ENCODE data around the gene PRXL2B. TPM values are rescaled to one million over a fixed set of nuclear protein-coding genes. Genes with fewer than 3 reads are reported as not detected.

PRXL2B gene
- total and polyA plus RNA-seq, 12 donors: 3.7 to 12.0 (median 5.4) TPM

DNA sequence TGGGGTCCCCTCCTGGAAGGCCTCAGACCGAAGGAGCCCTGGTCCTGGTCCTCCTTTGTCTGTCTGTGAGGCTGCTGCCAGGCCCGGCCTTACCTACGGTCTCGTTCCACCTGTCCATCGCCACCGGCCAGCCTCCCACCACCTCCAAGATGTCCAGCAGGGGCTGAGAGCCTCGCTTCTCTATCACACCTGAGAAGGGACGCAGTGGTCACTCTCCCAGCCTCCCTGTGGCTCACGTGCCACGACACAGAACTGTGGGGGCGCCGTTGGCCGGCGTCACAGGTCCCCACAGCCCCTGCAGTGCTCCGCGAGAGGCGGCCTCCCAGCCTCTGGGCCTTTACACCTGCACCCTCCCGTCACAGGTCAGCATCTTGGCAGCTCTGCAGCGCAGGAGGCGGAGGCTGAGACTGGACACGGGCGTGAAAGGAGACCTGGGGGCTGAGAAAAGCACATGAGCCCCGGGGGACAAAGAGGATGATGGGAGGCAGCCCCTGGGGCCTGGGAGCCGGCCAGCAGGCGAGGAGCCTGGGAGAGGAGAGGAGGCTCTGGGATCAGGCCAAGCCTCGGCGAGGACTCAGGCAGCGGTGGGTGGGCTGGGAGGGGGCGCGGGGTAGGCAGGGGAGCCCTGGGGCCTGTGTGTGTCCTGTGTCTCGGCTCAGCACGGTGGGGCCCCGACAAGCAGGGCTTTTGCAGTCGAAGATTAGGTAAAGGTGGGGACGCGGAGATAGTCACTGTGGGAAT, 20.5 kb downstream of the PRXL2B start:
- ATAC-seq (no peak), DNase-seq (peak in 1 of 2 donors; percentile 22)
- Histone ChIP-seq H3K4me1 (peaks cover 0 to 21% (median 5%) of the 10 kb centered on the region in 9 donors), H3K36me3 (no peaks in the 10 kb centered on the region), H3K27ac (peak overlapping the region in 1 of 10 donors; percentile 19), H3K4me3 (no peak overlapping the region), H3K27me3 (peaks cover 0 to 67% (median 19%) of the 10 kb centered on the region in 7 donors), H3K9me3 (no peaks in the 10 kb centered on the region)
- TF ChIP-seq, protein P1, sequence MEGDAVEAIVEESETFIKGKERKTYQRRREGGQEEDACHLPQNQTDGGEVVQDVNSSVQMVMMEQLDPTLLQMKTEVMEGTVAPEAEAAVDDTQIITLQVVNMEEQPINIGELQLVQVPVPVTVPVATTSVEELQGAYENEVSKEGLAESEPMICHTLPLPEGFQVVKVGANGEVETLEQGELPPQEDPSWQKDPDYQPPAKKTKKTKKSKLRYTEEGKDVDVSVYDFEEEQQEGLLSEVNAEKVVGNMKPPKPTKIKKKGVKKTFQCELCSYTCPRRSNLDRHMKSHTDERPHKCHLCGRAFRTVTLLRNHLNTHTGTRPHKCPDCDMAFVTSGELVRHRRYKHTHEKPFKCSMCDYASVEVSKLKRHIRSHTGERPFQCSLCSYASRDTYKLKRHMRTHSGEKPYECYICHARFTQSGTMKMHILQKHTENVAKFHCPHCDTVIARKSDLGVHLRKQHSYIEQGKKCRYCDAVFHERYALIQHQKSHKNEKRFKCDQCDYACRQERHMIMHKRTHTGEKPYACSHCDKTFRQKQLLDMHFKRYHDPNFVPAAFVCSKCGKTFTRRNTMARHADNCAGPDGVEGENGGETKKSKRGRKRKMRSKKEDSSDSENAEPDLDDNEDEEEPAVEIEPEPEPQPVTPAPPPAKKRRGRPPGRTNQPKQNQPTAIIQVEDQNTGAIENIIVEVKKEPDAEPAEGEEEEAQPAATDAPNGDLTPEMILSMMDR (IDR thresholded peaks at IDR 0.05): no peak
- intact Hi-C loops (cut with DNase I): no loop called here
- 68 to 73% methylated on average over 36 of the region's 36 CpGs for WGBS, 2 donors

DNA sequence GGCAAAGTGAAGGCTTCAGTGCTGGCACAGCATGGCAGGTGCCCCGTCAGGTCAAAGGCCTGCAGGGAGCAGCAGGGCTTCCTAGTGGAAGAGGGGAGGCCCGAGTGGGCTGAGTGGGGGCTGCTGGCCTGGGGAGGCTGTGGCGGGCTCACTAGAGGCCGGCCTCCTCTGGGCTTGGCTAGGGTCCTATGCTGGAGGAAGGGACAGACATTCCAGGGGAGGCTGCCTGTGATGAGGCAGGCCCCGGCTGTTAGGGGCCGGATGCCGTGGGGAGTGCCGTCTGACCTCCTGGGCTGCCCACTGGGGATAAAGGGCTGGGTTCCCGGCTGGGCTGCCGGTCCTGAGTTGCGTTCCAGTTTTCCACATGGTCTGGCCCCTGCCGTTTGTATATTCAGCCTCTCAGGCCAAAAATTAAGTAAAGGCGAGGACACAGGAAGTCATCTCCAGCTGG, 21.1 kb downstream of the PRXL2B start:
- TF ChIP-seq, protein P1 (IDR thresholded peaks at IDR 0.05): no peak
- Histone ChIP-seq H3K9me3 (no peaks in the 10 kb centered on the region), H3K36me3 (no peaks in the 10 kb centered on the region), H3K4me3 (no peak overlapping the region), H3K27ac (peak overlapping the region in 1 of 10 donors; percentile 19), H3K27me3 (peaks cover 0 to 66% (median 16%) of the 10 kb centered on the region in 7 donors), H3K4me1 (peaks cover 0 to 21% (median 5%) of the 10 kb centered on the region in 9 donors)
- peak; percentile 40 to 92 (median 78) for ATAC-seq
- 31 to 51% methylated on average over 12 to 13 of the region's 13 CpGs for WGBS, 2 donors
- DNase-seq: peak; percentile 41 to 69
- intact Hi-C loops (cut with DNase I): no loop called here

DNA sequence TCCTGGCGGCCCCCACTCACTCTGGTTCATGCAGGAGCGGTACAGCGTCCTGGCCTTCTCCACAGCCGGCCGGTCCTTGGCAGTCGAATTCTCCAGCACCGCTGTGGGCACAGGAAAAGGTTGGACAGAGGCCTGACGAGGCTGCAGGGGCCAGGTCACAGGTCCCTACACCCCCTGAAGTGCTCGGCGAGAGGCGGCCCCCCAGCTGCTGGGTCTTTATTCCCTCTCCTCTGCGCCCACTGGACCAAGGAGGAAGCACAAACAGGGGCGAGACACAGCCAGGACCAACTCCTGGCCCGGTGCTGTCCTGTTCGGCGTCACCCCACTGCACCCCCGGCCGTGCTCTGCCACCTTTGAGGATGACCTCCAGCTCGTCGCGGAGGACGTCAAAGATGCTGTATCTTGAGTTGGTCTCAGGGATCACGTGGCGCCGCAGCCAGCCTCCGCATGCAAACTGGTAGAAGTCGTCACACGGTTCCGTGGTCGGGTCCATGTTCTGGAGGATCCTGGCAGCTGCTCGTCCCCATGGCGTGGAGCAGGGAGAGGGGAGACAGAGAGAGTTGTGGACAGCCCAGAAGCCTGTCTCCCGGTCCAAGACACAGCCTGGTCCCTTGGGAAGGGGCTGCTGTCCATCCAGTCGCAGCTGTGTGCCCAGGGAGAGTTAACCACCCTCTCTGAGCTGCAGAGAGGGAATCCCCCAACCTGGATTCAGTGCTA, 22.9 kb downstream of the PRXL2B start:
- peaks cover 0 to 15% (median 9%) of the 10 kb centered on the region in 11 donors for H3K9me3 ChIP-seq
- DNase-seq (peak in 1 of 2 donors; percentile 9), ATAC-seq (no peak)
- H3K36me3 ChIP-seq: no peaks in the 10 kb centered on the region
- TF ChIP-seq, protein P1 (IDR thresholded peaks at IDR 0.05): no peak
- H3K4me1 ChIP-seq: peaks cover 0 to 21% (median 5%) of the 10 kb centered on the region in 9 donors
- peaks cover 0 to 63% (median 11%) of the 10 kb centered on the region in 7 donors for H3K27me3 ChIP-seq
- 85 to 86% methylated on average over 33 to 34 of the region's 34 CpGs for WGBS, 2 donors
- H3K27ac ChIP-seq: no peak overlapping the region
- no peak overlapping the region for H3K4me3 ChIP-seq
- intact Hi-C loops (cut with DNase I): loop anchor here in 1 of 10 donors (10.0 kb wide), 1 partner anchor 165 kb away; no protein-coding TSS in a partner anchor

All from heart right ventricle (tissue), 16 donors.